Neural cell (in vitro differentiated cells): ENCODE results near the gene TPST1. TPM values are rescaled to one million over a fixed set of nuclear protein-coding genes. Genes with fewer than 3 reads are reported as not detected.

ENCODE experiments used
- H2AFZ ChIP-seq: fragments of 200-600, 300-800 bp; sonication (generic), shearing (Covaris generic); 2 replicates; pipeline ENCODE4 v1.6.0; 2014; ENCODE audit warnings: low read depth, mild to moderate bottlenecking, antibody characterized with exemption, low read length, moderate library complexity
- H3F3A ChIP-seq: fragments of 200-600 bp; shearing (Covaris generic); 2 replicates; pipeline ENCODE4 v1.6.1; 2016; ENCODE audit warnings: mild to moderate bottlenecking, moderate library complexity, mixed read lengths, antibody characterized with exemption, low read length; ENCODE audit not compliant: insufficient read depth, poor library complexity, severe bottlenecking
- H3K27ac ChIP-seq: fragments of 200-600, 300-800 bp; sonication (generic), shearing (Covaris generic); 2 replicates; pipeline ENCODE4 v1.5.1; 2014; ENCODE audit warnings: mild to moderate bottlenecking, low read length, moderate library complexity
- H3K27me3 ChIP-seq: fragments of 300-800, 200-600 bp; sonication (generic), shearing (Covaris generic); 2 replicates; pipeline ENCODE4 v1.6.0; 2014; ENCODE audit warnings: mild to moderate bottlenecking, low read depth, low read length, moderate library complexity; ENCODE audit not compliant: insufficient read depth
- H3K36me3 ChIP-seq: fragments of 300-800, 200-600 bp; sonication (generic), shearing (Covaris generic); 2 replicates; pipeline ENCODE4 v1.5.1; 2014; ENCODE audit warnings: mild to moderate bottlenecking, antibody characterized with exemption, low read length, moderate library complexity; ENCODE audit not compliant: insufficient read depth
- H3K4me2 ChIP-seq: fragments of 300-800, 200-600 bp; sonication (generic), shearing (Covaris generic); 2 replicates; pipeline ENCODE4 v1.6.0; 2014; ENCODE audit warnings: mild to moderate bottlenecking, low read length
- H3K4me3 ChIP-seq: fragments of 300-800, 200-600 bp; sonication (generic), shearing (Covaris generic); 2 replicates; pipeline ENCODE4 v1.5.1; 2014; ENCODE audit warnings: mild to moderate bottlenecking, low read length, moderate library complexity
- H3K79me2 ChIP-seq: fragments of 200-600 bp; shearing (Covaris generic); replicated peaks from 2 replicates; pipeline ENCODE4 v1.6.0; 2014; ENCODE audit warnings: mild to moderate bottlenecking, low read length, moderate library complexity; ENCODE audit not compliant: insufficient read depth
- H3K9ac ChIP-seq: fragments of 300-800, 200-600 bp; sonication (generic), shearing (Covaris generic); 2 replicates; pipeline ENCODE4 v1.6.1; 2016; ENCODE audit warnings: mild to moderate bottlenecking, low read length, mixed read lengths
- H3K9me2 ChIP-seq: fragments of 200-600 bp; shearing (Covaris generic); 2 replicates; pipeline ENCODE4 v1.6.1; 2016; ENCODE audit warnings: mild to moderate bottlenecking, low read length, mixed read lengths; ENCODE audit not compliant: insufficient read depth
- H3K9me3 ChIP-seq: fragments of 200-600, 300-800 bp; sonication (generic), shearing (Covaris generic); 2 replicates; pipeline ENCODE4 v1.6.1; 2016; ENCODE audit warnings: mild to moderate bottlenecking, mixed run types, low read length, moderate library complexity, mixed read lengths
- H4K20me1 ChIP-seq: fragments of 200-600 bp; shearing (Covaris generic); 2 replicates; pipeline ENCODE4 v1.6.1; 2016; ENCODE audit warnings: mild to moderate bottlenecking, mixed run types; ENCODE audit not compliant: insufficient read depth
- CTCF ChIP-seq: fragments of 450-650 bp; IDR thresholded peaks from 2 replicates; pipeline ENCODE4 v1.5.1; 2014; ENCODE audit warnings: antibody characterized with exemption, mild to moderate bottlenecking, moderate library complexity; ENCODE audit not compliant: poor library complexity, severe bottlenecking
- EP300 ChIP-seq: fragments of 450-650 bp; conservative IDR thresholded peaks from 2 replicates; pipeline ENCODE4 v1.6.1; 2014; ENCODE audit warnings: antibody characterized with exemption, mild to moderate bottlenecking, moderate library complexity; ENCODE audit not compliant: poor library complexity, severe bottlenecking
- EZH2 ChIP-seq: fragments of 200-600, 300-800 bp; shearing (Covaris generic), sonication (generic); IDR thresholded peaks from 2 replicates; pipeline ENCODE4 v1.6.1; 2014; ENCODE audit warnings: antibody characterized with exemption, low read length, borderline replicate concordance, mild to moderate bottlenecking; ENCODE audit not compliant: insufficient read depth, poor library complexity, severe bottlenecking
- MXI1 ChIP-seq: fragments of 450-650 bp; conservative IDR thresholded peaks from 2 replicates; pipeline ENCODE4 v1.6.1; 2014; ENCODE audit warnings: antibody characterized with exemption, mild to moderate bottlenecking; ENCODE audit not compliant: poor library complexity, severe bottlenecking
- POLR2AphosphoS5 ChIP-seq: IDR thresholded peaks from 2 replicates; pipeline ENCODE4 v1.6.1; 2012
- RAD21 ChIP-seq: fragments of 450-650 bp; conservative IDR thresholded peaks from 2 replicates; pipeline ENCODE4 v1.6.1; 2014; ENCODE audit warnings: antibody characterized with exemption, mild to moderate bottlenecking, moderate library complexity
- REST ChIP-seq: IDR thresholded peaks from 2 replicates; pipeline ENCODE4 v1.6.1; 2012; ENCODE audit warnings: borderline replicate concordance
- SMC3 ChIP-seq: fragments of 450-650 bp; conservative IDR thresholded peaks from 2 replicates; pipeline ENCODE4 v1.6.1; 2014; ENCODE audit warnings: antibody characterized with exemption, mild to moderate bottlenecking, moderate library complexity; ENCODE audit not compliant: poor library complexity
- TAF1 ChIP-seq: IDR thresholded peaks from 2 replicates; pipeline ENCODE4 v1.6.1; 2012; ENCODE audit warnings: low read depth
- polyA plus RNA-seq: library from polyadenylated mRNA; depleted of rRNA; stranded (reverse); fragments of >200 nt; gene quantifications from 2 replicates; pipeline ENCODE4 v1.2.3, GENCODE V29; 2014

TPST1 gene
- polyA plus RNA-seq, 1 donor from 2014 or later, result 58.5 TPM

GRCh38 chr7:66310620-66311019 lies 105.5 kb downstream of the TPST1 start:
- Histone ChIP-seq H3K9ac (no peak overlapping the region), H3F3A (no peaks in the 10 kb centered on the region), H4K20me1 (no peaks in the 10 kb centered on the region), H3K9me3 (no peaks in the 10 kb centered on the region), H2AFZ (no peak overlapping the region), H3K36me3 (no peaks in the 10 kb centered on the region), H3K4me3 (no peak overlapping the region), H3K9me2 (no peaks in the 10 kb centered on the region), H3K4me2 (no peak overlapping the region), H3K27ac (no peak overlapping the region), H3K79me2 (no peaks in the 10 kb centered on the region), H3K27me3 (no peaks in the 10 kb centered on the region)
- TF ChIP-seq POLR2AphosphoS5, result no peak
- TF ChIP-seq MXI1, result no peak
- no peak for TF ChIP-seq SMC3
- no peak for TF ChIP-seq EP300
- no peak for TF ChIP-seq RAD21
- TF ChIP-seq REST, result no peak
- no peak for TF ChIP-seq CTCF
- no peak for TF ChIP-seq TAF1
- no peak for TF ChIP-seq EZH2

- no peak overlapping the region for H3K4me2 ChIP-seq
- H3K9ac ChIP-seq, result no peak overlapping the region
- no peaks in the 10 kb centered on the region for H3K9me3 ChIP-seq
- no peak overlapping the region for H3K4me3 ChIP-seq
- H3K36me3 ChIP-seq, result no peaks in the 10 kb centered on the region
- no peak for TF ChIP-seq TAF1
- TF ChIP-seq SMC3, result no peak
- no peak for TF ChIP-seq POLR2AphosphoS5
- TF ChIP-seq RAD21, result no peak
- TF ChIP-seq REST, result no peak
- no peak for TF ChIP-seq CTCF
- no peak for TF ChIP-seq EP300
- TF ChIP-seq MXI1, result no peak
- no peak for TF ChIP-seq EZH2
- H4K20me1 ChIP-seq, result no peaks in the 10 kb centered on the region
- H2AFZ ChIP-seq, result no peak overlapping the region
- H3K27me3 ChIP-seq, result no peaks in the 10 kb centered on the region
- no peak overlapping the region for H3K27ac ChIP-seq
- H3K9me2 ChIP-seq, result no peaks in the 10 kb centered on the region
- no peaks in the 10 kb centered on the region for H3K79me2 ChIP-seq
- H3F3A ChIP-seq, result no peaks in the 10 kb centered on the region
Measured at GRCh38 chr7:66313886-66314568, 108.9 kb downstream of the TPST1 start.
